H1 (cell line): ENCODE results near the gene KIAA1671. TPM values are rescaled to one million over a fixed set of nuclear protein-coding genes. Genes with fewer than 3 reads are reported as not detected.

Source experiments
- CBX8 ChIP-seq: fragments of 300-800, 300-1000 bp; sonication (generic); IDR thresholded peaks from 2 replicates; pipeline ENCODE4 v1.7.1; 2016; ENCODE audit warnings: low read depth, low read length, borderline replicate concordance
- CEBPB ChIP-seq: IDR thresholded peaks from 2 replicates; pipeline ENCODE4 v1.6.1; 2012; ENCODE audit warnings: low read depth, low read length
- EGR1 ChIP-seq: IDR thresholded peaks from 2 replicates; pipeline ENCODE4 v1.6.1; 2011; ENCODE audit warnings: low read depth, low read length, borderline replicate concordance
- POLR2AphosphoS5 ChIP-seq: IDR thresholded peaks from 2 replicates; pipeline ENCODE4 v1.6.1; 2011; ENCODE audit warnings: low read depth, low read length
- SIRT6 ChIP-seq: IDR thresholded peaks from one replicate; pipeline ENCODE4 v1.7.1; 2012; ENCODE audit warnings: low read length, inconsistent platforms
- TAF7 ChIP-seq: optimal IDR thresholded peaks from 2 replicates; pipeline ENCODE3; 2011; ENCODE audit warnings: low read depth, mild to moderate bottlenecking, inconsistent platforms, low read length, moderate library complexity, borderline replicate concordance
- polyA plus RNA-seq, 7 experiments: library from polyadenylated mRNA; depleted of rRNA in 3 of 7; stranded (reverse) in 5 of 7; unstranded in 2 of 7; fragments of >200 nt in 5 of 7; fragments of 200-250 nt in 2 of 7; gene quantifications; 1 replicate in 5 of 7; 2 replicates in 1 of 7; 4 replicates in 1 of 7; pipeline versions ENCODE4 v1.2.1 to v1.2.3, GENCODE V29; 2011 to 2013; ENCODE audit warnings: missing spikeins in 2 of 7, mixed read lengths in 2 of 7
- total RNA-seq: library from RNA; stranded (reverse); fragmentation: NEBNext Ultra II Directional; extraction: Animal tissue kit (Norgen Biotek cat#: 25700); gene quantifications from 2 replicates; pipeline ENCODE4 v1.2.1, GENCODE V29; 2021
- TF ChIP-seq, protein P1 (sequence below): IDR thresholded peaks from 2 replicates; pipeline ENCODE4 v1.6.1; 2012; ENCODE audit warnings: inconsistent platforms

KIAA1671 gene
- total and polyA plus RNA-seq, 2 of the 8 experiments (the other 6 are each of a cell fraction or from before 2014, with no cell fraction given): 6.4 to 23.9 TPM

DNA sequence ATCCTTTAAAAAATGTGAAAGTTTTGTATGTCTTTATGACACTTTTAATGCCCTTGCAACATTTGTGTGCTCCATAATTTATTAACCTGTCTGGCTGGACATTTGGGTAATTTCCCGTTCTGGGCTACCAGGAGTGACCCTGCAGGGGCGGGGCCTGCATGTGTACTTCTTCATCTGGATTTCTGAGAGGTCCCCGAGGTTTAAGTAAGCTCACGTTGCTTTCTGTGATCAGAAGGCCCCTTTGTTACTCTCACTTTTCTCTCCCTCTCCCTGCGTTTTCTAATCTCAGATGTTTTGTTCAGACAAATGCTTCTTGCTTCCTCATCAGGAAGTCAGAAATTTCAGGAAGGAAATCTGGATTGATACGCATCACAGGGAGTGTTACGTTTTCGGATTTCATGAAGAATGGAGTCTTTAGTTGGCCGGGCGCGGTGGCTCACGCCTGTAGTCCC lies 168.3 kb downstream of the KIAA1671 start (continued):
- no peak for TF ChIP-seq CBX8
- no peak for TF ChIP-seq CEBPB
- TF ChIP-seq SIRT6: no peak
- TF ChIP-seq POLR2AphosphoS5: no peak
- TF ChIP-seq EGR1: no peak
- TF ChIP-seq TAF7: no peak
- TF ChIP-seq, protein P1, sequence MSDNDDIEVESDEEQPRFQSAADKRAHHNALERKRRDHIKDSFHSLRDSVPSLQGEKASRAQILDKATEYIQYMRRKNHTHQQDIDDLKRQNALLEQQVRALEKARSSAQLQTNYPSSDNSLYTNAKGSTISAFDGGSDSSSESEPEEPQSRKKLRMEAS: no peak
